ENCODE results near the gene PCDH9. TPM values are rescaled to one million over a fixed set of nuclear protein-coding genes. Genes with fewer than 3 reads are reported as not detected.

The PCDH9 gene
- total and polyA plus RNA-seq, 2 of the 4 experiments (the other 2 are of a cell fraction) = 2.2 to 10.2 TPM

DNA sequence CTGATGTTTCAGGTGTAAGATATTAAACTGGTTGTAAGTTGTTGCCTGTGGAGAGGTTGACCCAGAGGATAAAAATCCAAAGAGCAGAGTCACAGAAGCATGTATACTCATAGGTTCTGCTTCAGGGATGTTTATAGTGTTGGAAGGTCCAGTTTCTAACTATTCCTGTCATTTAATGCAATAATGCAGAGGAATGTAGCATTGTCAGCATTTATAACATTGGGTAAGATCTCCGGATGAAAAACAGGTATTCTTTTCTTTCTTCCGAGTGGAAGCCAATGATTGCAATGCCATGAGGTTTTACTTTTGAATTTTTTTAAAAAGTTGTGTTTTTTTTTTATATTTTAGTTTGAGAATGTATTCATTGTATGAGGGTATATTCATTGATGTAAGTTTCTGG is 771.0 kb downstream of the PCDH9 start:
- Histone ChIP-seq H3K4me2 (ENCODE audit: low read depth, low read length) (no peak overlapping the region), H3K56ac (ENCODE audit: extremely low read depth, insufficient read depth, low read length) (no peak overlapping the region), H4K5ac (ENCODE audit: low read depth, low read length) (no peak overlapping the region), H3K4ac (ENCODE audit: low read depth, low read length) (no peak overlapping the region), H3K4me3 (ENCODE audit: insufficient read depth, low read depth, low read length) (no peak overlapping the region), H3K9me3 (ENCODE audit: control insufficient read depth, insufficient read depth, low read length) (no peaks in the 10 kb centered on the region), H3K79me1 (ENCODE audit: low read depth in 1 of 2, low read length in 2 of 2) (no peaks in the 10 kb centered on the region), H3K4me1 (ENCODE audit: control insufficient read depth, insufficient read depth, low read length) (no peaks in the 10 kb centered on the region; the same call in 1 of the 2 replicates), H2AFZ (replicated peaks; ENCODE audit: low read length, poor library complexity) (no peak overlapping the region), H4K91ac (ENCODE audit: insufficient read depth, low read depth, low read length) (no peak overlapping the region), H3K18ac (ENCODE audit: low read depth, low read length) (no peak overlapping the region), H3K9ac (ENCODE audit: low read depth, low read length) (no peak overlapping the region), H3K9me1 (ENCODE audit: insufficient read depth, low read length) (no peaks in the 10 kb centered on the region), H3K27ac (ENCODE audit: insufficient read depth, low read length) (no peak overlapping the region), H2AK5ac (ENCODE audit: low read depth, low read length) (no peak overlapping the region), H3K23ac (ENCODE audit: low read depth, low read length) (no peak overlapping the region), H2BK120ac (ENCODE audit: low read depth, low read length) (no peak overlapping the region), H4K8ac (ENCODE audit: low read depth in 2 of 2, low read length in 2 of 2) (no peak overlapping the region), H2AK9ac (replicated peaks; ENCODE audit: low read depth, low read length, poor library complexity) (no peak overlapping the region), H2BK20ac (ENCODE audit: low read depth, low read length) (no peak overlapping the region), H3K14ac (replicated peaks; ENCODE audit: low read depth, low read length) (no peak overlapping the region), H2BK15ac (ENCODE audit: low read depth, low read length) (no peak overlapping the region), H4K20me1 (ENCODE audit: insufficient read depth, low read length) (no peaks in the 10 kb centered on the region), H3K27me3 (ENCODE audit: control insufficient read depth, insufficient read depth, low read length) (no peaks in the 10 kb centered on the region), H3K36me3 (ENCODE audit: control insufficient read depth, insufficient read depth, low read length) (no peaks in the 10 kb centered on the region), H2BK5ac (ENCODE audit: low read depth, low read length, poor library complexity, severe bottlenecking) (no peak overlapping the region)
- intact Hi-C loops (cut with micrococcal nuclease) (no loop called here), dilution Hi-C loops (cut with HindIII; ENCODE audit: low sequenced_read_pairs, unreplicated experiment) (no loop called here), in situ Hi-C loops (cut with MboI; ENCODE audit: low sequenced_read_pairs) (no loop called here)
- BruUV-seq (replicated peaks) = no TSS peak
- CTCF ChIA-PET = no interaction called here
- no peak for DNase-seq
- POLR2A ChIA-PET (ENCODE audit: unreplicated experiment) = no interaction called here
- WGBS, 2 experiments (ENCODE audit: extremely low coverage in 2 of 2, insufficient read length in 1 of 2) = no CpG with 5 or more reads among the region's 2 CpGs
- TF ChIP-seq, protein P1, sequence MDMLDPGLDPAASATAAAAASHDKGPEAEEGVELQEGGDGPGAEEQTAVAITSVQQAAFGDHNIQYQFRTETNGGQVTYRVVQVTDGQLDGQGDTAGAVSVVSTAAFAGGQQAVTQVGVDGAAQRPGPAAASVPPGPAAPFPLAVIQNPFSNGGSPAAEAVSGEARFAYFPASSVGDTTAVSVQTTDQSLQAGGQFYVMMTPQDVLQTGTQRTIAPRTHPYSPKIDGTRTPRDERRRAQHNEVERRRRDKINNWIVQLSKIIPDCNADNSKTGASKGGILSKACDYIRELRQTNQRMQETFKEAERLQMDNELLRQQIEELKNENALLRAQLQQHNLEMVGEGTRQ (IDR thresholded peaks at IDR 0.05; ENCODE audit: low read depth, low read length) = no peak
- TF ChIP-seq MAFK (IDR thresholded peaks at IDR 0.05; ENCODE audit: low read depth, low read length) (peak; percentile 77), BHLHE40 (IDR thresholded peaks at IDR 0.05; ENCODE audit: low read depth, low read length) (no peak)
- 0 out of 2 replicates have a peak, but pooled peaks have one; percentile 21 for ATAC-seq (ENCODE audit: low read depth)

All from IMR-90 (cell line).